Esophagus muscularis mucosa (tissue), 4 donors: Measurements from ENCODE around the gene PLEKHA6.

Experiments
- EP300 ChIP-seq: sonication (generic); formaldehyde crosslinking; IDR thresholded peaks from one replicate; pipeline ENCODE4 v1.6.1; 2017; ENCODE audit warnings: antibody characterized with exemption
- POLR2A ChIP-seq: fragments of 450-650 bp; IDR thresholded peaks from one replicate; pipeline ENCODE4 v1.6.1; 2017; ENCODE audit warnings: antibody characterized with exemption, moderate library complexity, mild to moderate bottlenecking, low read depth
- POLR2AphosphoS5 ChIP-seq, 2 donors: sonication (generic); formaldehyde crosslinking; IDR thresholded peaks; one replicate each; pipeline ENCODE4 v1.6.1; 2017; ENCODE audit warnings: antibody characterized with exemption in 2 of 2
- TF ChIP-seq, protein P1 (sequence below), 3 experiments: fragments of 200-600 bp in 2 of 3; fragments of 450-650 bp in 1 of 3; sonication (generic) in 2 of 3; IDR thresholded peaks; one replicate each; pipeline ENCODE4 v1.5.1; 2017 to 2019; ENCODE audit warnings: antibody characterized with exemption in 3 of 3, mild to moderate bottlenecking in 2 of 3, moderate library complexity in 1 of 3

DNA sequence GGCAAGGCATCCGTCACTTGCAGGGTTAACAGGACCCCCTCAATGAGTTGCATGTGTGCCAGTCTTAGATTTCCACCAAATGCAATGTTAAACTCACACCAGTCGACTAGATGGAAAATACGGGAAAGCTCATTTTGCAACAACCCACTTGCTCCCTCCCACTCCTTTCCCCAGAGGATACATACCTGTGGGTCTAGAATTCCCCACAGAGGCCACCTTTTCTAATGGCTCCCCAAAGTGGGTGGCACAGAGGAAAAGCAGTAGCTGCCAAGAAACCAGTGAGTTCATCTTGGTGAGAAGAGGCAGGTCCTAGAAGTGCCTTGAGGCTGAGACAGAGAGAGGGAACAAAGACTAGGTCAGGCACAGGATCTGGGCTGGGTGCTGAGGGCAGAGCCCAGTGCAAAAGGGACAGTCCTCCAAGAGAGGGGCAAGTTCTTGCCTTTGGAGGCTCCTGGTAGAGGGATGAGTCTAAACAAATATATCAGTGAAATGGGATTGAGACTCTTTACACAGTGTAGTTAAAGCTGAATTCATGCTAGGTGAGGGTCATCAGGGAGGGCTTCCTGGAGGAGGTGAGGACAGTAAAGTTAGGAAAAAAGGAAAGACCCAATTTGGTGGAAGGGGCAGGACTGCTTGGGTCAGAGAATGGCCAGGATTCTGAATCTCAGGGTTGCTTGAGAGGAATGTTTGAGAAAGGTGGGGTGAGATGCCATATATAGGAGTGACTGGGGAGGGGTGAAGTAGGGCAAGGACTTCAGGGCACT, 167.0 kb downstream of the PLEKHA6 start:
- TF ChIP-seq, protein P1, sequence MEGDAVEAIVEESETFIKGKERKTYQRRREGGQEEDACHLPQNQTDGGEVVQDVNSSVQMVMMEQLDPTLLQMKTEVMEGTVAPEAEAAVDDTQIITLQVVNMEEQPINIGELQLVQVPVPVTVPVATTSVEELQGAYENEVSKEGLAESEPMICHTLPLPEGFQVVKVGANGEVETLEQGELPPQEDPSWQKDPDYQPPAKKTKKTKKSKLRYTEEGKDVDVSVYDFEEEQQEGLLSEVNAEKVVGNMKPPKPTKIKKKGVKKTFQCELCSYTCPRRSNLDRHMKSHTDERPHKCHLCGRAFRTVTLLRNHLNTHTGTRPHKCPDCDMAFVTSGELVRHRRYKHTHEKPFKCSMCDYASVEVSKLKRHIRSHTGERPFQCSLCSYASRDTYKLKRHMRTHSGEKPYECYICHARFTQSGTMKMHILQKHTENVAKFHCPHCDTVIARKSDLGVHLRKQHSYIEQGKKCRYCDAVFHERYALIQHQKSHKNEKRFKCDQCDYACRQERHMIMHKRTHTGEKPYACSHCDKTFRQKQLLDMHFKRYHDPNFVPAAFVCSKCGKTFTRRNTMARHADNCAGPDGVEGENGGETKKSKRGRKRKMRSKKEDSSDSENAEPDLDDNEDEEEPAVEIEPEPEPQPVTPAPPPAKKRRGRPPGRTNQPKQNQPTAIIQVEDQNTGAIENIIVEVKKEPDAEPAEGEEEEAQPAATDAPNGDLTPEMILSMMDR (IDR thresholded peaks at IDR 0.05) = no peak
- TF ChIP-seq POLR2A (no peak), EP300 (no peak), POLR2AphosphoS5 (IDR thresholded peaks at IDR 0.05) (no peak)
